ENCODE measurements around the gene UBN1. TPM values are rescaled to one million over a fixed set of nuclear protein-coding genes. Genes with fewer than 3 reads are reported as not detected.
"Not testable (repeated sequence)": the region's sequence is repeated elsewhere in the genome, so short reads cannot be mapped to it uniquely, and the experiment has no call there.

UBN1 gene
- total and polyA plus RNA-seq, 8 donors: 31.3 to 41.1 (median 36.4) TPM

DNA sequence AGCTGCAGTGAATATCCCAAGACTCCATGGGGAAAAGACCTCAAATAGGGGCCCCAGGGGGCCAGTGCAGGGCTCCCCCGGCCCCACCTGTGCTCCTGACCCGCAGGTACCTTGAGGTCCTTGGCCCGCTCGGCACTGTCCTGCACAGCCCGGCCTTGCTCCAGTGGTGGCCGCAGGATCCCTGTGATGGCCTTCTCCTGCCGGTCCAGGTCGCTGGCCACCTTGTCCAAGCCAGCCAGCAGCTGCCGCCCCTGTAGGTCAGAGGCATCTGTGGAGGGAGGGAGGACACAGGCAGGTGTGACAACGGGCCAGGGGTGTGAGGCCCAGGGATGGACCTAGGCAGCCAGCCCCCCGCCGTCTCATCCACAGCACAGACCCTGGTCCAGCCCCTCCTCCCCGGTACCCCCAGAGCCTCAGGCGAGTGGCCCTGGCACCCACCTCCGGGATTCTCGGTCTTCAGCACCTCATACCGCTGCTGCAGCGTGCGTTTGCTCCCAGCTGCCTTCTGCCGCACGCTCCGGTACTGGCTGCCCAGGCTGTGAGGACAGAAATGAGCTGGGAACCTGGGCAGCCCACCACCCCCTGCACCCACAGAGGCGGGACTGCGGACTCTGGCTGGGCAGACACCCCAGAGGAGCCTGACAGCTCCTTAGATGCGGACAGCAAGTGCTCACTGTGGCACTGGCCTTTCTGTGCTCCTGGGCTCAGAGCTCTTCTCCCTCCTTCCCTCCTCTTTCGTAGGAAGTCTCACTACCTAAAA is 46.0 kb downstream of the UBN1 start:
- Histone ChIP-seq H3K27me3 (no peaks in the 10 kb centered on the region), H3K9me3 (no peaks in the 10 kb centered on the region), H3K36me3 (peaks cover 0 to 76% of the 10 kb centered on the region in 2 donors), H3K4me1 (no peaks in the 10 kb centered on the region), H3K27ac (no peak overlapping the region), H3K4me3 (no peak overlapping the region)
- ATAC-seq: no peak
- DNase-seq: peak in 1 of 4 donors; percentile 69
- intact Hi-C loops (cut with DNase I): no loop called here
- TF ChIP-seq, protein P1, sequence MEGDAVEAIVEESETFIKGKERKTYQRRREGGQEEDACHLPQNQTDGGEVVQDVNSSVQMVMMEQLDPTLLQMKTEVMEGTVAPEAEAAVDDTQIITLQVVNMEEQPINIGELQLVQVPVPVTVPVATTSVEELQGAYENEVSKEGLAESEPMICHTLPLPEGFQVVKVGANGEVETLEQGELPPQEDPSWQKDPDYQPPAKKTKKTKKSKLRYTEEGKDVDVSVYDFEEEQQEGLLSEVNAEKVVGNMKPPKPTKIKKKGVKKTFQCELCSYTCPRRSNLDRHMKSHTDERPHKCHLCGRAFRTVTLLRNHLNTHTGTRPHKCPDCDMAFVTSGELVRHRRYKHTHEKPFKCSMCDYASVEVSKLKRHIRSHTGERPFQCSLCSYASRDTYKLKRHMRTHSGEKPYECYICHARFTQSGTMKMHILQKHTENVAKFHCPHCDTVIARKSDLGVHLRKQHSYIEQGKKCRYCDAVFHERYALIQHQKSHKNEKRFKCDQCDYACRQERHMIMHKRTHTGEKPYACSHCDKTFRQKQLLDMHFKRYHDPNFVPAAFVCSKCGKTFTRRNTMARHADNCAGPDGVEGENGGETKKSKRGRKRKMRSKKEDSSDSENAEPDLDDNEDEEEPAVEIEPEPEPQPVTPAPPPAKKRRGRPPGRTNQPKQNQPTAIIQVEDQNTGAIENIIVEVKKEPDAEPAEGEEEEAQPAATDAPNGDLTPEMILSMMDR (IDR thresholded peaks at IDR 0.05): no peak

- no peak for ATAC-seq
- H3K27me3 ChIP-seq: no peaks in the 10 kb centered on the region
These were observed 47.2 kb downstream of the UBN1 start for GRCh38 chr16:4894276-4895150.

DNA sequence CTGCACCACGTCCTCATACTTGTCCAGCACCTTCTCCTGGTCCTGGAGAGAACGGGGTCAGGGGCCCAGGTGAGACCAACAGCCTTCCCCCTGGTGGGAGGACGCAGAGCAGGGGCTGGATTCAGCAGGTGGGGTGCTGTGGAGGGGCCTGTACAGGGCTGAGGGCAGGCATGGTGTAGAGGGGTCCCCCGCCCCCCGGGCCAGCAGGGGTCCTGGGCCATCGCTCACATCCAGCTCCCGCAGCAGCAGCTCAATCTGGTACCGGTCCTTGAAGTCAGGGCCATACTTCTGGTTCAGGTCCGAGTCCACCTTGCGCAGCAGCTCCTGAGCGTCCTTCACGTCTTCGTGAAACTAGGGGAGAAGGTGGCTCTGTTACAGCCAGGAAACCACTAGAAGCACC is 48.1 kb downstream of the UBN1 start:
- Histone ChIP-seq H3K4me3 (no peak overlapping the region), H3K27ac (no peak overlapping the region), H3K27me3 (no peaks in the 10 kb centered on the region), H3K9me3 (no peaks in the 10 kb centered on the region), H3K36me3 (peaks cover 0 to 76% of the 10 kb centered on the region in 2 donors), H3K4me1 (no peaks in the 10 kb centered on the region)
- TF ChIP-seq, protein P1 (IDR thresholded peaks at IDR 0.05): no peak
- intact Hi-C loops (cut with DNase I): no loop called here
- ATAC-seq: no peak
- DNase-seq: peak in 1 of 4 donors; percentile 49

More at GRCh38 chr16:4894276-4895150, 47.2 kb downstream of the UBN1 start:
- peak in 1 of 4 donors; percentile 61 for DNase-seq
- Histone ChIP-seq H3K9me3 (no peaks in the 10 kb centered on the region), H3K36me3 (peaks cover 0 to 84% of the 10 kb centered on the region in 2 donors), H3K4me1 (no peaks in the 10 kb centered on the region), H3K4me3 (no peak overlapping the region), H3K27ac (no peak overlapping the region)
- intact Hi-C loops (cut with DNase I): no loop called here
- TF ChIP-seq, protein P1 (IDR thresholded peaks at IDR 0.05): no peak

DNA sequence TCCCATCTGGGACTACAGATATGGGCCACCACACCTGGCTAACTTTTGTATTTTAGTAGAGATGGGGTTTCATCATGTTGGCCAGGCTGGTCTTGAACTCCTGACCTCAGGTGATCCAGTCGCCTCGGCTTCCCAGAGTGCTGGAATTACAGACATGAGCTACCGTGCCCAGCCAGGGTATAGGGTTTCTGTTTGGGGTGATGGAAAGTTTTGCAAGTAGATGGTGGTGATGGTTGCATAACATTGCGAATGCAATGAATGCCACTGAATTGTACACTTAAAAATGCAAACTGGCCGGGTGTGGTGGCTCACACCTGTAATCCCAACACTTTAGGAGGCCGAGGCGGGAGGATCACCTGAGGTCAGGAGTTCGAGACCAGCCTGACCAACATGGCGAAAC is 49.5 kb downstream of the UBN1 start:
- H3K4me3 ChIP-seq; ATAC-seq; H3K27me3 ChIP-seq; H3K9me3 ChIP-seq; intact Hi-C loops (cut with DNase I); H3K27ac ChIP-seq; H3K4me1 ChIP-seq: not testable (repeated sequence)
- DNase-seq: peak in 1 of 4 donors; percentile 26
- H3K36me3 ChIP-seq: peaks cover 0 to 62% of the 10 kb centered on the region in 2 donors

DNA sequence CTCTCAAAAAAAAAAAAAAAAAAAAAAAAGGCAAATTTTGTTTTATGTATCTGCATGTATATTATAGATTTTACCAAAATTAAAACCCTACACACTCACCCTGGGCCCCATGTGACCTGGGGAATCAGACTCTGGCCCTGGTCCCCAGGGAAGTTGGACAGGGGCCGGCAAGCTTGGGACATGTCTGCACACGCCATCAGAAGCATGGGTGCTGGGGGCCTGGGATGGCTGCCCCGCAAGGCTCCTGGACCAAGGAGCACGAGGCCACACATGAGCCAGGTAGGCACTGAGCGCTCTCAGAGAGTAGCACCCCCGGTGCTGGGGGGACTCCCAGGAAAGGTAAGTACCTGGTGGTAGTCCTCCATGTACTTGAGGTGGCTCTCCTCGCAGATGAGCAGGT is 50.0 kb downstream of the UBN1 start:
- Histone ChIP-seq H3K36me3 (peaks cover 0 to 62% of the 10 kb centered on the region in 2 donors), H3K27ac (no peak overlapping the region), H3K9me3 (no peaks in the 10 kb centered on the region), H3K27me3 (no peaks in the 10 kb centered on the region), H3K4me1 (no peaks in the 10 kb centered on the region), H3K4me3 (no peak overlapping the region)
- TF ChIP-seq, protein P1 (IDR thresholded peaks at IDR 0.05): no peak
- no peak for ATAC-seq
- intact Hi-C loops (cut with DNase I): no loop called here
- DNase-seq: peak in 1 of 4 donors; percentile 60

Measured in left lung (tissue), 10 donors.